ENCODE results near the gene NECTIN1. TPM values are rescaled to one million over a fixed set of nuclear protein-coding genes. Genes with fewer than 3 reads are reported as not detected.

NECTIN1 gene
- total and polyA plus RNA-seq, 2 of the 13 experiments (the other 11 are each of a cell fraction or from before 2014, with no cell fraction given) = 3.9 to 7.3 TPM

DNA sequence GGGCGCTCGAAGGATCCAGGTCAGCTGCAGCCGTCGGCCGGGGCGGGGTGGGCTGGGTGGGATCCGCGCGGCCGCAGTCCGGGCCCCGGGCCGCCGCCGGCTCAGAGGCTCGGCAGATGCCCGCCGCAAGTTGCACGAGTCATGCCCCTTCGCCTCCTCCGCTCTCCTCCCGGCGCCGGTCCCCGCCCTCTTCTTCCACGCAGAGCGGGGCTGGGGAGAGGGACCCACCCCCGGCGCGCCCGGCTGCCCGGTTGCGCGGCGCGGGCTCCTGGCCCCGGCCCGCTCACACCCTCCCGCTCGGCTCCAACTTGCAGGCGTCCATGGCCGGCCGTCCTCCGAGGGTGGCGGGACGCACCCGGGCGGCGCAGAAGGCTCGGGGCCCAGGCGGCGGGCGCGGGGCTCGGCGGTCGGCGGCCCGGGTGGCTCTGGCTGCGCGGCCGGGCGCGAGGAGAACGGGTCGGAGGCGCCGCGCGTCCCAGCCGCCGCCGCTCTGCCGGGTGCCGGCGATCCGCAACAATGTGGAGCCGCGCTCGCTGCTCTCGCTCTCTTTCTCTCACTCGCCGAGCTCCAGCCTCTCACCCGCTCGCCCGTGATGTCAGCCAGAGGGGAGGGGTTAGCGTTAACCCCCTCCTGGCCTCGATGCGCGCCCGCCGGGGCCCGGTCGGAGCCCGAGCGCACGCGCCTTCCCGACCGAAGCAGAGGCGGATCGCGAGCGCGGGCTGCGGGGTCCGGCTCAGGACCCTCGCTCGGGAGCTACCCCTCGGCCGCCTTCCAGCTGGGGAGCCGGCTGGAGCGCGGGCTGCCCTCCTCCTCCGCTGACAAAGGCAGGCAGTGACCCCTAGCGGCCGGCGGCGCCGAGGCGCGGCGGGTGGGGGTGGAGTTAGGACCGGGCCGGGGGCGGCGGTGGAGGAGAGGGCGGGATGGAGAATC is at the start of gene NECTIN1 (continued):
- TF ChIP-seq ZNF232 (CRISPR knock-in tag; IDR thresholded peaks at IDR 0.05; ENCODE audit: borderline replicate concordance) = 0 out of 2 replicates have a peak, but pooled peaks have one; percentile 37
- TF ChIP-seq ASH2L (IDR thresholded peaks at IDR 0.05; ENCODE audit: insufficient read length, low read depth, low read length) = peak; percentile 60
- TF ChIP-seq, protein P1, sequence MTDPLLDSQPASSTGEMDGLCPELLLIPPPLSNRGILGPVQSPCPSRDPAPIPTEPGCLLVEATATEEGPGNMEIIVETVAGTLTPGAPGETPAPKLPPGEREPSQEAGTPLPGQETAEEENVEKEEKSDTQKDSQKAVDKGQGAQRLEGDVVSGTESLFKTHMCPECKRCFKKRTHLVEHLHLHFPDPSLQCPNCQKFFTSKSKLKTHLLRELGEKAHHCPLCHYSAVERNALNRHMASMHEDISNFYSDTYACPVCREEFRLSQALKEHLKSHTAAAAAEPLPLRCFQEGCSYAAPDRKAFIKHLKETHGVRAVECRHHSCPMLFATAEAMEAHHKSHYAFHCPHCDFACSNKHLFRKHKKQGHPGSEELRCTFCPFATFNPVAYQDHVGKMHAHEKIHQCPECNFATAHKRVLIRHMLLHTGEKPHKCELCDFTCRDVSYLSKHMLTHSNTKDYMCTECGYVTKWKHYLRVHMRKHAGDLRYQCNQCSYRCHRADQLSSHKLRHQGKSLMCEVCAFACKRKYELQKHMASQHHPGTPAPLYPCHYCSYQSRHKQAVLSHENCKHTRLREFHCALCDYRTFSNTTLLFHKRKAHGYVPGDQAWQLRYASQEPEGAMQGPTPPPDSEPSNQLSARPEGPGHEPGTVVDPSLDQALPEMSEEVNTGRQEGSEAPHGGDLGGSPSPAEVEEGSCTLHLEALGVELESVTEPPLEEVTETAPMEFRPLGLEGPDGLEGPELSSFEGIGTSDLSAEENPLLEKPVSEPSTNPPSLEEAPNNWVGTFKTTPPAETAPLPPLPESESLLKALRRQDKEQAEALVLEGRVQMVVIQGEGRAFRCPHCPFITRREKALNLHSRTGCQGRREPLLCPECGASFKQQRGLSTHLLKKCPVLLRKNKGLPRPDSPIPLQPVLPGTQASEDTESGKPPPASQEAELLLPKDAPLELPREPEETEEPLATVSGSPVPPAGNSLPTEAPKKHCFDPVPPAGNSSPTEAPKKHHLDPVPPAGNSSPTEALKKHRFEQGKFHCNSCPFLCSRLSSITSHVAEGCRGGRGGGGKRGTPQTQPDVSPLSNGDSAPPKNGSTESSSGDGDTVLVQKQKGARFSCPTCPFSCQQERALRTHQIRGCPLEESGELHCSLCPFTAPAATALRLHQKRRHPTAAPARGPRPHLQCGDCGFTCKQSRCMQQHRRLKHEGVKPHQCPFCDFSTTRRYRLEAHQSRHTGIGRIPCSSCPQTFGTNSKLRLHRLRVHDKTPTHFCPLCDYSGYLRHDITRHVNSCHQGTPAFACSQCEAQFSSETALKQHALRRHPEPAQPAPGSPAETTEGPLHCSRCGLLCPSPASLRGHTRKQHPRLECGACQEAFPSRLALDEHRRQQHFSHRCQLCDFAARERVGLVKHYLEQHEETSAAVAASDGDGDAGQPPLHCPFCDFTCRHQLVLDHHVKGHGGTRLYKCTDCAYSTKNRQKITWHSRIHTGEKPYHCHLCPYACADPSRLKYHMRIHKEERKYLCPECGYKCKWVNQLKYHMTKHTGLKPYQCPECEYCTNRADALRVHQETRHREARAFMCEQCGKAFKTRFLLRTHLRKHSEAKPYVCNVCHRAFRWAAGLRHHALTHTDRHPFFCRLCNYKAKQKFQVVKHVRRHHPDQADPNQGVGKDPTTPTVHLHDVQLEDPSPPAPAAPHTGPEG (CRISPR knock-in tag; IDR thresholded peaks at IDR 0.05) = peak; percentile 82; the same call in 1 of the 2 replicates
- 0 out of 2 replicates have a peak, but pooled peaks have one; percentile 40 for TF ChIP-seq ZSCAN22 (CRISPR knock-in tag; IDR thresholded peaks at IDR 0.05)
- peak; percentile 36; the same call in 1 of the 2 replicates for TF ChIP-seq ZMAT3 (CRISPR knock-in tag; conservative IDR thresholded peaks at IDR 0.05)
- TF ChIP-seq RARA (CRISPR knock-in tag; IDR thresholded peaks at IDR 0.05) = no peak
- no peak for TF ChIP-seq HNF4A (CRISPR knock-in tag; IDR thresholded peaks at IDR 0.05)
- no peak for TF ChIP-seq BHLHE40 (IDR thresholded peaks at IDR 0.05; ENCODE audit: low read length)
- TF ChIP-seq FOXP1 (IDR thresholded peaks at IDR 0.05) = no peak
- TF ChIP-seq FOXP1 (CRISPR knock-in tag; IDR thresholded peaks at IDR 0.05) = no peak
- peak; percentile 49; the same call in 1 of the 2 replicates for TF ChIP-seq ARHGAP35 (CRISPR knock-in tag; IDR thresholded peaks at IDR 0.05; ENCODE audit: borderline replicate concordance)
- TF ChIP-seq BCL6 (CRISPR knock-in tag; IDR thresholded peaks at IDR 0.05) = peak; percentile 51
- TF ChIP-seq, protein P2, sequence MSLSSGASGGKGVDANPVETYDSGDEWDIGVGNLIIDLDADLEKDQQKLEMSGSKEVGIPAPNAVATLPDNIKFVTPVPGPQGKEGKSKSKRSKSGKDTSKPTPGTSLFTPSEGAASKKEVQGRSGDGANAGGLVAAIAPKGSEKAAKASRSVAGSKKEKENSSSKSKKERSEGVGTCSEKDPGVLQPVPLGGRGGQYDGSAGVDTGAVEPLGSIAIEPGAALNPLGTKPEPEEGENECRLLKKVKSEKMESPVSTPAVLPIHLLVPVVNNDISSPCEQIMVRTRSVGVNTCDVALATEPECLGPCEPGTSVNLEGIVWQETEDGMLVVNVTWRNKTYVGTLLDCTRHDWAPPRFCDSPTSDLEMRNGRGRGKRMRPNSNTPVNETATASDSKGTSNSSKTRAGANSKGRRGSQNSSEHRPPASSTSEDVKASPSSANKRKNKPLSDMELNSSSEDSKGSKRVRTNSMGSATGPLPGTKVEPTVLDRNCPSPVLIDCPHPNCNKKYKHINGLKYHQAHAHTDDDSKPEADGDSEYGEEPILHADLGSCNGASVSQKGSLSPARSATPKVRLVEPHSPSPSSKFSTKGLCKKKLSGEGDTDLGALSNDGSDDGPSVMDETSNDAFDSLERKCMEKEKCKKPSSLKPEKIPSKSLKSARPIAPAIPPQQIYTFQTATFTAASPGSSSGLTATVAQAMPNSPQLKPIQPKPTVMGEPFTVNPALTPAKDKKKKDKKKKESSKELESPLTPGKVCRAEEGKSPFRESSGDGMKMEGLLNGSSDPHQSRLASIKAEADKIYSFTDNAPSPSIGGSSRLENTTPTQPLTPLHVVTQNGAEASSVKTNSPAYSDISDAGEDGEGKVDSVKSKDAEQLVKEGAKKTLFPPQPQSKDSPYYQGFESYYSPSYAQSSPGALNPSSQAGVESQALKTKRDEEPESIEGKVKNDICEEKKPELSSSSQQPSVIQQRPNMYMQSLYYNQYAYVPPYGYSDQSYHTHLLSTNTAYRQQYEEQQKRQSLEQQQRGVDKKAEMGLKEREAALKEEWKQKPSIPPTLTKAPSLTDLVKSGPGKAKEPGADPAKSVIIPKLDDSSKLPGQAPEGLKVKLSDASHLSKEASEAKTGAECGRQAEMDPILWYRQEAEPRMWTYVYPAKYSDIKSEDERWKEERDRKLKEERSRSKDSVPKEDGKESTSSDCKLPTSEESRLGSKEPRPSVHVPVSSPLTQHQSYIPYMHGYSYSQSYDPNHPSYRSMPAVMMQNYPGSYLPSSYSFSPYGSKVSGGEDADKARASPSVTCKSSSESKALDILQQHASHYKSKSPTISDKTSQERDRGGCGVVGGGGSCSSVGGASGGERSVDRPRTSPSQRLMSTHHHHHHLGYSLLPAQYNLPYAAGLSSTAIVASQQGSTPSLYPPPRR (CRISPR knock-in tag; IDR thresholded peaks at IDR 0.05; ENCODE audit: borderline replicate concordance) = peak; percentile 46; the same call in 1 of the 2 replicates
- TF ChIP-seq, protein P3, sequence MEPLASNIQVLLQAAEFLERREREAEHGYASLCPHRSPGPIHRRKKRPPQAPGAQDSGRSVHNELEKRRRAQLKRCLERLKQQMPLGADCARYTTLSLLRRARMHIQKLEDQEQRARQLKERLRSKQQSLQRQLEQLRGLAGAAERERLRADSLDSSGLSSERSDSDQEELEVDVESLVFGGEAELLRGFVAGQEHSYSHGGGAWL (CRISPR knock-in tag; IDR thresholded peaks at IDR 0.05) = peak; percentile 87
- 0 out of 2 replicates have a peak, but pooled peaks have one; percentile 27 for TF ChIP-seq ATF3 (CRISPR knock-in tag; IDR thresholded peaks at IDR 0.05)
- 0 out of 2 replicates have a peak, but pooled peaks have one; percentile 56 for TF ChIP-seq GFI1 (CRISPR knock-in tag; IDR thresholded peaks at IDR 0.05; ENCODE audit: borderline replicate concordance)
- no peak for TF ChIP-seq NR2C2 (CRISPR knock-in tag; IDR thresholded peaks at IDR 0.05; ENCODE audit: borderline replicate concordance)

Data from HepG2 (cell line).